Panc1 (cell line): ENCODE results near the gene NOTCH1. TPM values are rescaled to one million over a fixed set of nuclear protein-coding genes. Genes with fewer than 3 reads are reported as not detected.
A peak's percentile ranks its signal among the peaks of the same experiment; 100 is the strongest.

ENCODE experiments used
- ATAC-seq: fragments of 200-7000 bp; cut with Tn5 transposase; 2 replicates; pipeline ENCODE4 v1.9.1; 2020; ENCODE audit warnings: mild to moderate bottlenecking, moderate library complexity
- BruUV-seq: library from RNA; stranded (reverse); fragments of 400-500 nt; replicated peaks from 2 replicates; lab custom pipeline; 2021; lab: Mats Ljungman, UMichigan
- CTCF ChIA-PET: fragments of 300-600 bp; sonication (Branson Sonifier 250); formaldehyde crosslinking; loops from one replicate; lab custom pipeline; 2022; ENCODE audit warnings: antibody characterized with exemption; lab: Charles Lee
- POLR2A ChIA-PET: fragments of 300-600 bp; sonication (Branson Sonifier 250); formaldehyde crosslinking; loops from one replicate; lab custom pipeline; 2022; ENCODE audit warnings: antibody characterized with exemption; lab: Charles Lee
- DNase-seq: peaks from one replicate; pipeline ENCODE4 v3.0.0-alpha.2; 2010; ENCODE audit warnings: low read depth, low spot score
- H3K27ac ChIP-seq: 2 replicates; pipeline ENCODE4 v1.5.1; 2011; ENCODE audit warnings: mild to moderate bottlenecking, low read length, inconsistent platforms
- H3K27me3 ChIP-seq: fragments of 200-500 bp; sonication (Bioruptor generic); 2 replicates; pipeline ENCODE4 v1.6.0; 2014; ENCODE audit warnings: low read length, inconsistent platforms; ENCODE audit not compliant: control insufficient read depth, insufficient read depth
- H3K36me3 ChIP-seq: fragments of 200-500 bp; sonication (Bioruptor generic); 2 replicates; pipeline ENCODE4 v1.5.1; 2014; ENCODE audit warnings: inconsistent platforms, mild to moderate bottlenecking, low read length, moderate library complexity; ENCODE audit not compliant: control insufficient read depth, insufficient read depth
- H3K4me1 ChIP-seq: 2 replicates; pipeline ENCODE4 v1.5.1; 2011; ENCODE audit warnings: inconsistent platforms, mild to moderate bottlenecking, low read length, moderate library complexity; ENCODE audit not compliant: control insufficient read depth, insufficient read depth
- H3K4me3 ChIP-seq, 2 experiments: 2 replicates each; pipeline ENCODE4 v1.5.1; 2011 to 2012; ENCODE audit warnings: low read depth in 2 of 2, low read length in 2 of 2, mild to moderate bottlenecking in 2 of 2, inconsistent platforms in 1 of 2, moderate library complexity in 1 of 2
- H3K9me3 ChIP-seq: fragments of 200-500 bp; sonication (Bioruptor generic); 2 replicates; pipeline ENCODE4 v1.5.1; 2014; ENCODE audit warnings: low read depth, mild to moderate bottlenecking, inconsistent platforms, low read length, moderate library complexity; ENCODE audit not compliant: control insufficient read depth, insufficient read depth
- CTCF ChIP-seq: fragments of 450-650 bp; IDR thresholded peaks from 2 replicates; pipeline ENCODE4 v1.5.1; 2017; ENCODE audit warnings: mild to moderate bottlenecking
- POLR2AphosphoS5 ChIP-seq: IDR thresholded peaks from 2 replicates; pipeline ENCODE4 v1.6.1; 2012; ENCODE audit warnings: mild to moderate bottlenecking, low read depth, low read length, moderate library complexity
- REST ChIP-seq, 2 experiments: IDR thresholded peaks; 2 replicates each; pipeline ENCODE4 v1.6.1; 2011 to 2012; ENCODE audit warnings: low read depth in 2 of 2, control low read depth in 1 of 2, low read length in 1 of 2, mild to moderate bottlenecking in 1 of 2, moderate library complexity in 1 of 2; ENCODE audit not compliant: insufficient read depth in 1 of 2
- SIN3A ChIP-seq: IDR thresholded peaks from 2 replicates; pipeline ENCODE4 v1.6.1; 2012; ENCODE audit warnings: low read depth, mild to moderate bottlenecking, low read length, moderate library complexity, borderline replicate concordance; ENCODE audit not compliant: insufficient read depth
- TCF7L2 ChIP-seq: IDR thresholded peaks from 2 replicates; pipeline ENCODE4 v1.6.1; 2011; ENCODE audit warnings: mild to moderate bottlenecking, low read depth, low read length, inconsistent platforms
- in situ Hi-C: cut with HindIII; loops from 2 replicates; pipeline ENCODE4 v1.10.0; 2016; ENCODE audit warnings: low sequenced_read_pairs, low pct_unique_long_range_greater_than_20kb
- intact Hi-C: fragments of 100-400 bp; cut with micrococcal nuclease; formaldehyde crosslinking; loops from one replicate; pipeline ENCODE4 v1.10.0; 2022; ENCODE audit not compliant: unreplicated experiment
- total RNA-seq: library from RNA; stranded (reverse); gene quantifications from one replicate; pipeline ENCODE4 v1.2.1, GENCODE V29; 2021; ENCODE audit not compliant: unreplicated experiment

NOTCH1 gene
- total RNA-seq, 1 experiment from 2014 or later, result 13.4 TPM

DNA sequence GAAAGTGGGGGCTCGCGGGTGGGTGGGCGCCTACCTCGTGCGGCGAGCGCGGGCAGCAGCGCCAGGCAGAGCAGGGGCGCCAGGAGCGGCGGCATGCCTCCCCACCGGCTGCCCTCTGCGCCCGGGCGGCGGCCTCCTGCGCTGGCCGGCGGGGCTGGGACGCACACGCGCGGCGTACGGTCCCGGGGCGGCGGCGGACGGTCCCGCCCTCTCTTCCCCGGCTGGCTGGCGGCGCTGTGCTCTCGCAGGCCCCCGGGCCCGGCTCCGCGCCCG lies 220 bp downstream of the NOTCH1 start:
- BruUV-seq, result no TSS peak
- ATAC-seq (peak; percentile 70), DNase-seq (no peak)
- peaks cover 11% of the 10 kb centered on the region for H3K4me1 ChIP-seq
- TF ChIP-seq CTCF (no peak), REST (IDR thresholded peaks at IDR 0.05; ENCODE audit: insufficient read depth in 1 of 2, low read depth in 2 of 2, low read length in 1 of 2) (no peak), TCF7L2 (no peak), POLR2AphosphoS5 (no peak), SIN3A (no peak)
- intact Hi-C loops (no loop called here), in situ Hi-C loops (loop anchor here (10.0 kb wide), 1 partner anchor 61 kb away; the partner anchor contains the start of gene SEC16A)
- H3K9me3 ChIP-seq, result no peaks in the 10 kb centered on the region
- no peak overlapping the region for H3K27ac ChIP-seq
- H3K36me3 ChIP-seq, result peaks cover 2% of the 10 kb centered on the region; the same call in 1 of the 2 replicates
- POLR2A ChIA-PET, result no interaction called here
- peak overlapping the region; percentile 62 to 70 for H3K4me3 ChIP-seq
- no peaks in the 10 kb centered on the region for H3K27me3 ChIP-seq
- CTCF ChIA-PET, result no interaction called here

DNA sequence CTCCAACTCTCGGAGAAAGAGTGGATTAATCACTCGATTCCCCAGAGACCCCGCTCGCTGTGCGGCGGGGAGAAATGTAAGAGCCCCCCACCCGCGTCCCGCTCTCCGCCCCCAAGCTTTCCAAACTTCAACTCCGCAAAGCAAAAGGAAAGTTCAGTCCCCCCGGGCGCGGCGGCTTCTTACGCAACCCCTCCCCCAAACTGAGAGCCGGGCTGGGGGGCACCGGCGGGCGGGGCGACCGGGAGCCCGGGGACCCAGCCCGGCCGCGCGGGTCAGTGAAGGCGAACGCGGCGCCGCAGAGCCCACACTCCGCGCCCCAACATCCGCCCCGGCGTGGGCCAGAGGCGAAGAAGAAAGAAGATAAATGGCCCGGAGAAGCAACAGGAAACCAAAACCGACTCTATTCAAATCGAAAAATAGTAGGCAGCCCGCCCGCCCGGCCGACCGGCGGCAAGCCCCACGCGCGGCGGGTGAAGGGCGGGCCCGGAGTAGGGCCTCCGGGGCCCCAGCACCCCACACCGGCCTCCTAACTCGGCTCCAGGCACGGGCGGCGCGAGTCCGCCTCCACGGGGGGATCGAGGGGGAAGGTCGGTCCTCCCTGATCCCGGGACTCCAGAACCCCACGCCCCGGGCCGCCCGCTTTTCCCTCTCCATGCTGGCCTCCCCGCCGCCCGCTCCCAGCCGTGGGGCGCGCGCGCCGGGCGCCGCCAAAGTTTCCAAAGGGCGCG lies 720 bp downstream of the NOTCH1 start:
- TF ChIP-seq REST (IDR thresholded peaks at IDR 0.05; ENCODE audit: insufficient read depth in 1 of 2, low read depth in 2 of 2, low read length in 1 of 2), result no peak
- no peak for TF ChIP-seq CTCF
- TF ChIP-seq TCF7L2, result no peak
- TF ChIP-seq SIN3A, result no peak
- no peak for TF ChIP-seq POLR2AphosphoS5
- Histone ChIP-seq H3K27me3 (no peaks in the 10 kb centered on the region), H3K4me1 (peaks cover 11% of the 10 kb centered on the region), H3K27ac (peak overlapping the region; percentile 34; the same call in 1 of the 2 replicates), H3K9me3 (no peaks in the 10 kb centered on the region), H3K36me3 (peaks cover 2% of the 10 kb centered on the region; the same call in 1 of the 2 replicates), H3K4me3 (peak overlapping the region; percentile 62 to 70)
- no peak for DNase-seq
- ATAC-seq, result 0 out of 2 replicates have a peak, but pooled peaks have one; percentile 1
- POLR2A ChIA-PET, result no interaction called here
- intact Hi-C loops, result no loop called here
- BruUV-seq, result no TSS peak
- in situ Hi-C loops, result loop anchor here (10.0 kb wide), 1 partner anchor 60 kb away; the partner anchor contains the start of gene SEC16A
- CTCF ChIA-PET, result no interaction called here
